T1000 (cell line): Measurements from ENCODE around the gene ZC3H6.
"Not testable (repeated sequence)": the region's sequence is repeated elsewhere in the genome, so short reads cannot be mapped to it uniquely, and the experiment has no call there.

Experiments used
- DNase-seq: peaks from one replicate; lab custom pipeline; 2025; ENCODE audit warnings: mixed read lengths; lab: John Stamatoyannopoulos, UW

The ZC3H6 gene

GRCh38 chr2:112321375-112322320, 46.3 kb downstream of the ZC3H6 start:
- no peak for DNase-seq

- no peak for DNase-seq
These were observed 47.5 kb downstream of the ZC3H6 start for GRCh38 chr2:112322919-112323318.

- DNase-seq: no peak
These were observed 56.8 kb downstream of the ZC3H6 start for GRCh38 chr2:112332123-112332696.

GRCh38 chr2:112335600-112335999, 60.2 kb downstream of the ZC3H6 start:
- DNase-seq: no peak

- no peak for DNase-seq
These were observed 64.6 kb downstream of the ZC3H6 start for GRCh38 chr2:112339986-112340385.

- no peak for DNase-seq
These were observed 65.3 kb downstream of the ZC3H6 start for GRCh38 chr2:112340475-112341267.

- no peak for DNase-seq
These were observed 66.7 kb downstream of the ZC3H6 start for GRCh38 chr2:112342067-112342550.

GRCh38 chr2:112343827-112344585, 68.6 kb downstream of the ZC3H6 start:
- DNase-seq: no peak

GRCh38 chr2:112345030-112346027, 69.9 kb downstream of the ZC3H6 start:
- no peak for DNase-seq

- not testable (repeated sequence) for DNase-seq
These were observed 76.9 kb downstream of the ZC3H6 start for GRCh38 chr2:112352292-112352691.

- not testable (repeated sequence) for DNase-seq
These were observed 77.6 kb downstream of the ZC3H6 start for GRCh38 chr2:112352809-112353603.

- DNase-seq: not testable (repeated sequence)
These were observed 78.9 kb downstream of the ZC3H6 start for GRCh38 chr2:112354335-112354734.

- DNase-seq: not testable (repeated sequence)
These were observed 84.7 kb downstream of the ZC3H6 start for GRCh38 chr2:112360055-112360454.
